ENCODE results near the gene GNAS.

Gene GNAS

GRCh38 chr20:58953050-58953449, 100.5 kb downstream of the GNAS start:
- DNase-seq (ENCODE audit: low read depth) = no peak
- no peak overlapping the region for H3K4me3 ChIP-seq (ENCODE audit: low read depth, low read length)

- no peak for DNase-seq (ENCODE audit: low read depth)
- H3K4me3 ChIP-seq (ENCODE audit: low read depth, low read length) = no peak overlapping the region
These were observed 103.6 kb downstream of the GNAS start for GRCh38 chr20:58956078-58956477.

GRCh38 chr20:58959652-58960051, 107.1 kb downstream of the GNAS start:
- H3K4me3 ChIP-seq (ENCODE audit: low read depth, low read length) = no peak overlapping the region
- no peak for DNase-seq (ENCODE audit: low read depth)

Measured in skeletal muscle cell (primary cell).